ENCODE results near the gene FNIP2.

Gene FNIP2

DNA sequence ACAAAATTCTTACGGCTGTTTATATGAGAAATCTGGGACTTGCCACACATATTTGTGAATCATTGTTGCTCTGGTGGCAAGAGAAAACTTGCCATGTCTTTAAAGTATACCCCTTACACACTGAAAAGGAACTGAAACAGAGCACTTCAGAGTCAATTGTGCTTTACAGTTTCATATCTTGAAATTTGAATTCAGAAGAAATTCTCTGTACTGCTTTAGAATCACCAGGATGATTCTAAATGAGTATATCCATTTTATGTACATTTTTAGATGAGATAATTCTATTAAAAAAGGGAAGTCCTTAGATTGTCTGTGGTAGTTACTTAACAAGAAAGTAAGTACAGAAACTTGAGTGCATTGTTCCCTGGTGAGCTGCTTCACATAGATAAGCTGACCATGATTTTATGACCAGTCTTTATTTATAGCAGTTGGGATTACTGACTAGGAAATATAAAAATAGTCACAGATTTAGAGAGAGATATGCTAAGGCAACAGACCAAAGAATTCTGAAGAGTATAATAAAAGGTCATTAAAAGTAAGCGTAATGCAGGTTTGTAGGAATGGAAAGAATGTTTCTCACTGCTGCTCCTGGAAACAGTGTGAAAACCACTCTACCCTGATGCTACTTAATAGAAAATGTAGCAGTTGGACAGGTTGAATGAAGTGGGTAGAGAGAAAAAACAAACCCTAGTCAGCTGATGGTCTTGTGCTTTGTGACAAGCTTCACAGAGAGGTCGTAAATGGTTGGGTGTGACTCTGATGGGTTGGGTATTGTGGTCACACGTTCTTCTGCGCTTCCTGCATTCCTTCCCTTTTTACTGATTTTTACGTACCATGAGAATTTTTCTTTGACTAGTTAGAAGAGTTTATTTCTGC is 41.0 kb downstream of the FNIP2 start:
- no peak overlapping the region for H3K23ac ChIP-seq (ENCODE audit: low read length)
- DNase-seq, result peak; percentile 54
- H3K4me2 ChIP-seq (ENCODE audit: low read length), result no peak overlapping the region
- no peak overlapping the region for H3K4ac ChIP-seq (ENCODE audit: low read depth, low read length)
- H2BK5ac ChIP-seq (ENCODE audit: low read length), result no peak overlapping the region
- H3K27me3 ChIP-seq (ENCODE audit: insufficient read depth, low read length, poor library complexity), result no peaks in the 10 kb centered on the region
- H2BK120ac ChIP-seq (ENCODE audit: low read depth, low read length), result no peak overlapping the region
- H3K4me3 ChIP-seq (ENCODE audit: low read length), result no peak overlapping the region
- H4K8ac ChIP-seq (ENCODE audit: low read depth, low read length), result no peak overlapping the region
- no peaks in the 10 kb centered on the region for H3K36me3 ChIP-seq (ENCODE audit: control insufficient read depth, insufficient read depth, low read length)
- WGBS (ENCODE audit: extremely low coverage, insufficient coverage, low lambda C conversion rate), result no CpG with 5 or more reads among the region's 6 CpGs
- H3K18ac ChIP-seq (ENCODE audit: low read length), result no peak overlapping the region
- H3K4me1 ChIP-seq (ENCODE audit: control insufficient read depth, low read depth, low read length), result peaks cover 4% of the 10 kb centered on the region
- H4K5ac ChIP-seq (ENCODE audit: low read length), result no peak overlapping the region
- H3K79me1 ChIP-seq (ENCODE audit: low read length), result no peaks in the 10 kb centered on the region
- H3K9ac ChIP-seq (ENCODE audit: low read length), result no peak overlapping the region
- H2BK15ac ChIP-seq (replicated peaks; ENCODE audit: low read depth), result no peak overlapping the region
- no peak overlapping the region for H3K56ac ChIP-seq (ENCODE audit: low read length)
- H2AK5ac ChIP-seq (ENCODE audit: low read length), result no peak overlapping the region
- no peaks in the 10 kb centered on the region for H3K79me2 ChIP-seq (ENCODE audit: control insufficient read depth, insufficient read depth, low read length)
- H3K27ac ChIP-seq (ENCODE audit: low read depth, low read length), result no peak overlapping the region

DNA sequence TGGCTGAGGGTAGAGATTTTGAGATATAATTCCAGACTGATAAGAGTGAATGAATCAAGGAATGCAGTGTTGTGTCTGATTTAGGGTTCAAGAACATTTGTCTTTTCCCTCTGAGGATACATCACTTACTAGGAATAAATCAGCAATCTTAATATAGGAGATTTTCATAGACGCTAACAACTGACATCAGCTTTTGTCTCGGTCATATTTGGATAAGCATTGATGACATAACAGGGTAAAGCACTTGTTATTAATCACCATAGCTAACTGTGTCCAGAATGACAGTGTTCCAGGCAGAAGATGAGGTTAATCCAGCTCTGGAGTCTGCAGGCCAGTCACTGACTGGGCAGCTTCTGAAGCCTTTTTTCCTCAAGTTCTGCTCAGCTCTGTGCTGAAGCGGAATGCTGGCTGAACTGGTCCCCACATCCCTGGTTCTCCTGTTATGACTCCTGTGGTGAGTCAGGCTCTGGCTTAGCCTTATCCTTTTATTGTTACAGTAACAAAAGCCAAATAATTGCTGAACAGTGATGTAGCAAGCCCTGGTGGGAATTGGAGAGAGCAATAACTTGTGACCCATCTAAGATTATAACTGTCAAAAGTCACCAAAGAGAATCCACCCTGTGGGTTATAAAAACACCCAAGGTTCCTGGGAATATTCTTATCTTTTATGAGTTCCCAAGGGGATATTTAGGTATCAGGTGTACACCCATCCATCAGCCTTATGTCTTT is 41.8 kb downstream of the FNIP2 start:
- Histone ChIP-seq H3K79me1 (ENCODE audit: low read length) (no peaks in the 10 kb centered on the region), H2BK5ac (ENCODE audit: low read length) (no peak overlapping the region), H4K8ac (ENCODE audit: low read depth, low read length) (no peak overlapping the region), H3K23ac (ENCODE audit: low read length) (no peak overlapping the region), H3K27ac (ENCODE audit: low read depth, low read length) (no peak overlapping the region), H3K27me3 (ENCODE audit: insufficient read depth, low read length, poor library complexity) (no peaks in the 10 kb centered on the region), H3K36me3 (ENCODE audit: control insufficient read depth, insufficient read depth, low read length) (no peaks in the 10 kb centered on the region), H3K18ac (ENCODE audit: low read length) (no peak overlapping the region), H3K4me2 (ENCODE audit: low read length) (no peak overlapping the region), H3K79me2 (ENCODE audit: control insufficient read depth, insufficient read depth, low read length) (no peaks in the 10 kb centered on the region), H2AK5ac (ENCODE audit: low read length) (no peak overlapping the region), H3K4me1 (ENCODE audit: control insufficient read depth, low read depth, low read length) (peaks cover 3% of the 10 kb centered on the region), H2BK120ac (ENCODE audit: low read depth, low read length) (no peak overlapping the region), H3K56ac (ENCODE audit: low read length) (no peak overlapping the region), H3K4me3 (ENCODE audit: low read length) (no peak overlapping the region), H3K4ac (ENCODE audit: low read depth, low read length) (no peak overlapping the region), H3K9ac (ENCODE audit: low read length) (no peak overlapping the region), H4K5ac (ENCODE audit: low read length) (peak overlapping the region; percentile 18), H2BK15ac (replicated peaks; ENCODE audit: low read depth) (no peak overlapping the region)
- no peak for DNase-seq
- no CpG with 5 or more reads among the region's 3 CpGs for WGBS (ENCODE audit: extremely low coverage, insufficient coverage, low lambda C conversion rate)

DNA sequence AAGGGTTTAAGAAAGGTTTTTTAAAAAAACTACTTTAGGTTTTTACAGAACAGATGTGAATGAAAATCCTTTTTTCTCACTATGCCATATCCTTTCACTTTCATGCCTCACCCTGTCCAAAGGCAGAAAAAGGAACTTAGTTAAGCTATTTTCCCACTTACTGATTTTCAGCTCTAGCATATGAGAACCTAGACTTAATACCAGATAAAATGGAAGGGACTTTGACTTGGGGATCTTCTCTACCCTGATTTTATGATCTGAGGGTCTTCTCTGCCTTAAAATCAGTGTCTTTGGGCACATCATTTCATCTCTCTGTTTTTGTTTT is 42.4 kb downstream of the FNIP2 start:
- Histone ChIP-seq H3K36me3 (ENCODE audit: control insufficient read depth, insufficient read depth, low read length) (no peaks in the 10 kb centered on the region), H4K5ac (ENCODE audit: low read length) (no peak overlapping the region), H3K23ac (ENCODE audit: low read length) (no peak overlapping the region), H3K9ac (ENCODE audit: low read length) (no peak overlapping the region), H3K18ac (ENCODE audit: low read length) (no peak overlapping the region), H2AK5ac (ENCODE audit: low read length) (no peak overlapping the region), H2BK120ac (ENCODE audit: low read depth, low read length) (no peak overlapping the region), H3K4me3 (ENCODE audit: low read length) (no peak overlapping the region), H3K79me2 (ENCODE audit: control insufficient read depth, insufficient read depth, low read length) (no peaks in the 10 kb centered on the region), H3K4me2 (ENCODE audit: low read length) (no peak overlapping the region), H3K27me3 (ENCODE audit: insufficient read depth, low read length, poor library complexity) (no peaks in the 10 kb centered on the region), H3K79me1 (ENCODE audit: low read length) (no peaks in the 10 kb centered on the region), H3K4ac (ENCODE audit: low read depth, low read length) (no peak overlapping the region), H3K27ac (ENCODE audit: low read depth, low read length) (no peak overlapping the region), H2BK5ac (ENCODE audit: low read length) (no peak overlapping the region), H4K8ac (ENCODE audit: low read depth, low read length) (no peak overlapping the region), H3K56ac (ENCODE audit: low read length) (no peak overlapping the region), H2BK15ac (replicated peaks; ENCODE audit: low read depth) (no peak overlapping the region), H3K4me1 (ENCODE audit: control insufficient read depth, low read depth, low read length) (peaks cover 2% of the 10 kb centered on the region)
- no peak for DNase-seq

DNA sequence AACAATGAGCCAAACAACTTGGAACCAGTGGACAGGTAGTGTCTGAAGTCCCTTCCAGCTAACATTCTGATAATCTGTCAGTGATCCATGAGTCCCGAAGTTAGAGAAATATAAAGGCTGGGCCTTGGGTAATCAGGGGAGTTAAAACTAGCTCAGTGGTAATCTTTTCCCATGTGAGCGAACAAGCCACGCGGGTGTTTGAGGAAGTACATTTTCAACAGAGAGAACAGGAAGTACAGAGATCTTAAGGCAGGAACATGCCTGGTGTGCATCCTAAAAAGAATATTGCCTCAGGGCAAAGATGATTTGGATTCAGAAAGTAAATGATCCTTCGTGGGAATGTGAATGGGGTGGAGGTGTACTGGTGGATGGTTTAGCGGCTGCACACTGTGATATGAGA is 42.9 kb downstream of the FNIP2 start:
- no peak overlapping the region for H3K4me2 ChIP-seq (ENCODE audit: low read length)
- no peak overlapping the region for H4K5ac ChIP-seq (ENCODE audit: low read length)
- no peak overlapping the region for H3K4ac ChIP-seq (ENCODE audit: low read depth, low read length)
- no peak overlapping the region for H3K18ac ChIP-seq (ENCODE audit: low read length)
- no CpG with 5 or more reads among the region's 6 CpGs for WGBS (ENCODE audit: extremely low coverage, insufficient coverage, low lambda C conversion rate)
- no peak overlapping the region for H3K56ac ChIP-seq (ENCODE audit: low read length)
- H3K36me3 ChIP-seq (ENCODE audit: control insufficient read depth, insufficient read depth, low read length), result no peaks in the 10 kb centered on the region
- H2BK15ac ChIP-seq (replicated peaks; ENCODE audit: low read depth), result no peak overlapping the region
- no peaks in the 10 kb centered on the region for H3K27me3 ChIP-seq (ENCODE audit: insufficient read depth, low read length, poor library complexity)
- no peak overlapping the region for H3K23ac ChIP-seq (ENCODE audit: low read length)
- peaks cover 2% of the 10 kb centered on the region for H3K4me1 ChIP-seq (ENCODE audit: control insufficient read depth, low read depth, low read length)
- H4K8ac ChIP-seq (ENCODE audit: low read depth, low read length), result no peak overlapping the region
- no peak overlapping the region for H3K9ac ChIP-seq (ENCODE audit: low read length)
- H3K79me2 ChIP-seq (ENCODE audit: control insufficient read depth, insufficient read depth, low read length), result no peaks in the 10 kb centered on the region
- H2BK5ac ChIP-seq (ENCODE audit: low read length), result no peak overlapping the region
- DNase-seq, result no peak
- no peak overlapping the region for H3K4me3 ChIP-seq (ENCODE audit: low read length)
- no peak overlapping the region for H2AK5ac ChIP-seq (ENCODE audit: low read length)
- no peaks in the 10 kb centered on the region for H3K79me1 ChIP-seq (ENCODE audit: low read length)
- no peak overlapping the region for H3K27ac ChIP-seq (ENCODE audit: low read depth, low read length)
- H2BK120ac ChIP-seq (ENCODE audit: low read depth, low read length), result no peak overlapping the region

DNA sequence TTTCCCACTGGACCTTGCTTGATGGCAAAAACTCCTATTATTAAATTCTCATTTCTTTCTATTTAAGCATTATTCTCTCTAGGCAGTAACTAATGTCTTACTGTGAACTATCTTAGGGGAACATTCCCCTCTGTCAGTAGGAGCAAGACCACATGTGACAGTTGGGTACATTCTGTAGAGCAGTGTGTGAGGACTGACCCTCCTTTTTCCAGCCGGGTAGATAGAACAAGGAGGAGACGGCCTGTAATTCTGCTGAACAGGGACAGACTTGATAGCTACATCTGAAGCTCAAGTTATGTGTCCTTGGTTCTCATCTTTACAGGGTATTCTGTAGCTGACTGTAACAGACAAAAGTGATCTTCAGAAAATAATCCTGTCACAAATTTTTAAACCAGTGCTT is 43.3 kb downstream of the FNIP2 start:
- WGBS (ENCODE audit: extremely low coverage, insufficient coverage, low lambda C conversion rate), result no CpG with 5 or more reads among the region's 2 CpGs
- H2BK5ac ChIP-seq (ENCODE audit: low read length), result no peak overlapping the region
- peak overlapping the region; percentile 47 for H2BK120ac ChIP-seq (ENCODE audit: low read depth, low read length)
- H4K5ac ChIP-seq (ENCODE audit: low read length), result no peak overlapping the region
- no peaks in the 10 kb centered on the region for H3K27me3 ChIP-seq (ENCODE audit: insufficient read depth, low read length, poor library complexity)
- no peak overlapping the region for H3K56ac ChIP-seq (ENCODE audit: low read length)
- no peak overlapping the region for H3K4me3 ChIP-seq (ENCODE audit: low read length)
- H3K4ac ChIP-seq (ENCODE audit: low read depth, low read length), result no peak overlapping the region
- no peak overlapping the region for H3K23ac ChIP-seq (ENCODE audit: low read length)
- no peak overlapping the region for H3K18ac ChIP-seq (ENCODE audit: low read length)
- no peaks in the 10 kb centered on the region for H3K79me2 ChIP-seq (ENCODE audit: control insufficient read depth, insufficient read depth, low read length)
- no peak overlapping the region for H2BK15ac ChIP-seq (replicated peaks; ENCODE audit: low read depth)
- H2AK5ac ChIP-seq (ENCODE audit: low read length), result no peak overlapping the region
- H3K9ac ChIP-seq (ENCODE audit: low read length), result no peak overlapping the region
- no peaks in the 10 kb centered on the region for H3K36me3 ChIP-seq (ENCODE audit: control insufficient read depth, insufficient read depth, low read length)
- no peak overlapping the region for H3K4me2 ChIP-seq (ENCODE audit: low read length)
- peaks cover 2% of the 10 kb centered on the region for H3K4me1 ChIP-seq (ENCODE audit: control insufficient read depth, low read depth, low read length)
- no peak overlapping the region for H3K27ac ChIP-seq (ENCODE audit: low read depth, low read length)
- no peak for DNase-seq
- no peak overlapping the region for H4K8ac ChIP-seq (ENCODE audit: low read depth, low read length)
- no peaks in the 10 kb centered on the region for H3K79me1 ChIP-seq (ENCODE audit: low read length)
